Measurements from ENCODE around the gene STAC3. TPM values are rescaled to one million over a fixed set of nuclear protein-coding genes. Genes with fewer than 3 reads are reported as not detected.

Gene STAC3
- total RNA-seq, 6 experiments from 2014 or later = 0.21 to 1.1 (median 0.58) TPM

- peaks cover 25% of the 10 kb centered on the region for H3K4me1 Mint-ChIP-seq (ENCODE audit: low read depth)
- H3K4me3 Mint-ChIP-seq = no peak overlapping the region
Observed at GRCh38 chr12:57224973-57225679, 25.9 kb downstream of the STAC3 start.

GRCh38 chr12:57224278-57224972 lies 26.6 kb downstream of the STAC3 start:
- Mint-ChIP-seq H3K4me1 (ENCODE audit: low read depth) (peaks cover 22% of the 10 kb centered on the region), H3K27ac (no peak overlapping the region), H3K36me3 (ENCODE audit: low read depth) (no peaks in the 10 kb centered on the region), H3K4me3 (no peak overlapping the region), H3K27me3 (ENCODE audit: insufficient read depth) (peaks cover 14% of the 10 kb centered on the region), H3K9me3 (no peaks in the 10 kb centered on the region)
- no peak for DNase-seq
- TF ChIP-seq CTCF (IDR thresholded peaks at IDR 0.05) = no peak

More at GRCh38 chr12:57224973-57225679, 25.9 kb downstream of the STAC3 start:
- Mint-ChIP-seq H3K9me3 (no peaks in the 10 kb centered on the region), H3K27me3 (ENCODE audit: insufficient read depth) (peaks cover 14% of the 10 kb centered on the region), H3K27ac (no peak overlapping the region), H3K36me3 (ENCODE audit: low read depth) (peaks cover 6% of the 10 kb centered on the region; the same call in 1 of the 2 replicates)
- DNase-seq = no peak
- TF ChIP-seq CTCF (IDR thresholded peaks at IDR 0.05) = peak; percentile 68

GRCh38 chr12:57223191-57224165 lies 27.5 kb downstream of the STAC3 start:
- Mint-ChIP-seq H3K9me3 (no peaks in the 10 kb centered on the region), H3K27ac (no peak overlapping the region), H3K36me3 (ENCODE audit: low read depth) (no peaks in the 10 kb centered on the region), H3K27me3 (ENCODE audit: insufficient read depth) (peaks cover 21% of the 10 kb centered on the region), H3K4me3 (no peak overlapping the region), H3K4me1 (ENCODE audit: low read depth) (peaks cover 20% of the 10 kb centered on the region)
- DNase-seq = no peak
- no peak for TF ChIP-seq CTCF (IDR thresholded peaks at IDR 0.05)

GRCh38 chr12:57222286-57223190 lies 28.4 kb downstream of the STAC3 start:
- Mint-ChIP-seq H3K27me3 (ENCODE audit: insufficient read depth) (peaks cover 24% of the 10 kb centered on the region), H3K4me1 (ENCODE audit: low read depth) (peaks cover 23% of the 10 kb centered on the region), H3K4me3 (no peak overlapping the region), H3K36me3 (ENCODE audit: low read depth) (no peaks in the 10 kb centered on the region), H3K27ac (no peak overlapping the region), H3K9me3 (no peaks in the 10 kb centered on the region)
- no peak for TF ChIP-seq CTCF (IDR thresholded peaks at IDR 0.05)
- no peak for DNase-seq

Measured in HFFc6 (cell line).